Measurements from ENCODE around the gene SMYD3. TPM values are rescaled to one million over a fixed set of nuclear protein-coding genes. Genes with fewer than 3 reads are reported as not detected.

SMYD3 gene
- total and polyA plus RNA-seq, 10 of the 15 experiments (the other 5 are each of a cell fraction or from before 2014, with no cell fraction given): 18.3 to 54.0 (median 24.8) TPM

DNA sequence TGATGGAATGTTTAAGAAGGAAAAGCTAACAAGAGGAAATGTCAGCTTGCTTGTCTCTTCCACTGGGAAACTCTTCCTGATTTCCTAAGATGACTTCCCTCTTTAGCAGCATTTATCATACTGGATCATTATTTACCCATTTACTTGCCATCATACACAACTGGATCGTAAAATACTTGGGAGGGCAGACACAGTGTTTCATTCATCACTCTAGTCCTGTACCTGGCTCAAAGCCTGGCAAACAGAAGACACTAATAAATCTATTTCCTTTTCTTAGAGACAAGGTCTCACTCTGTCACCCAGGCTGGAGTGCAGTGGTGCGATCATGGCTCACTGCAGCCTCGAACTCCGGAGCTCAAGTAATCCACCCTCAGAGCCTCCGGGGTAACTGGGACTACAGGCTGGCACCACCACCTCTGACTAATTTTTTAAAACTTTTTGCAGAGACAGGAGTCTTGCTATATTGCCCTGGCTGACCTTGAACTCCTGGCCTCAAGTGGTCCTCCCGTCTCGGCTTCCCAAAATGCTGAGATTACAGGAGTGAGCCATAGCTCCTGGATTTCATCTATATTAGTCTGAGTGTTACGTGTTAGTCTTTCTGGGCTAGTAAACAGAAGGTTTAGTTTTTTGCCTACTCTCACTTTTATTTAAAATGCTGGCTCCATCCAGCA is 574.6 kb downstream of the SMYD3 start:
- BruUV-seq (replicated peaks): no TSS peak
- no peaks in the 10 kb centered on the region for H3K27me3 ChIP-seq (replicated peaks in 1 of 2; ENCODE audit: control insufficient read depth in 2 of 2, insufficient read depth in 2 of 2, low read length in 1 of 2)
- no peak overlapping the region for H3K9ac ChIP-seq (ENCODE audit: control insufficient read depth, insufficient read depth, low read length)
- no peak overlapping the region for H3K4me3 ChIP-seq
- ChIA-PET POLR2A (no interaction called here), CTCF (no interaction called here), SMC1A (ENCODE audit: uncharacterized antibody, unreplicated experiment) (interaction anchor here (1.0 kb wide), 1 partner anchor 37 kb away, joined by 3 read pairs; no protein-coding TSS in a partner anchor), RAD21 (ENCODE audit: unreplicated experiment) (interaction anchor here (1.5 kb wide), 1 partner anchor 21 kb away, joined by 3 read pairs; no protein-coding TSS in a partner anchor)
- no peaks in the 10 kb centered on the region for H4K20me1 ChIP-seq (ENCODE audit: control insufficient read depth, insufficient read depth)
- H2AFZ ChIP-seq (ENCODE audit: control insufficient read depth, low read depth, low read length): no peak overlapping the region
- intact Hi-C loops (cut with micrococcal nuclease; ENCODE audit: unreplicated experiment) (no loop called here), in situ Hi-C loops (cut with MboI) (no loop called here)
- H3K79me2 ChIP-seq (ENCODE audit: control insufficient read depth, insufficient read depth, low read length): no peaks in the 10 kb centered on the region
- 84% methylated on average over 8 of the region's 8 CpGs for whole genome bisulfite sequencing (ENCODE audit: insufficient coverage, insufficient replicate concordance, low lambda C conversion rate, missing lambda C conversion rate)
- H3K4me1 ChIP-seq (ENCODE audit: control insufficient read depth, insufficient read depth, low read length): no peaks in the 10 kb centered on the region
- no peak for ATAC-seq
- no peaks in the 10 kb centered on the region for H3K9me3 ChIP-seq (replicated peaks; ENCODE audit: control insufficient read depth, insufficient read depth, low read length)
- H3K27ac ChIP-seq (ENCODE audit: control insufficient read depth, insufficient read depth): no peak overlapping the region
- no peak for FAIRE-seq
- TF ChIP-seq, protein P1, sequence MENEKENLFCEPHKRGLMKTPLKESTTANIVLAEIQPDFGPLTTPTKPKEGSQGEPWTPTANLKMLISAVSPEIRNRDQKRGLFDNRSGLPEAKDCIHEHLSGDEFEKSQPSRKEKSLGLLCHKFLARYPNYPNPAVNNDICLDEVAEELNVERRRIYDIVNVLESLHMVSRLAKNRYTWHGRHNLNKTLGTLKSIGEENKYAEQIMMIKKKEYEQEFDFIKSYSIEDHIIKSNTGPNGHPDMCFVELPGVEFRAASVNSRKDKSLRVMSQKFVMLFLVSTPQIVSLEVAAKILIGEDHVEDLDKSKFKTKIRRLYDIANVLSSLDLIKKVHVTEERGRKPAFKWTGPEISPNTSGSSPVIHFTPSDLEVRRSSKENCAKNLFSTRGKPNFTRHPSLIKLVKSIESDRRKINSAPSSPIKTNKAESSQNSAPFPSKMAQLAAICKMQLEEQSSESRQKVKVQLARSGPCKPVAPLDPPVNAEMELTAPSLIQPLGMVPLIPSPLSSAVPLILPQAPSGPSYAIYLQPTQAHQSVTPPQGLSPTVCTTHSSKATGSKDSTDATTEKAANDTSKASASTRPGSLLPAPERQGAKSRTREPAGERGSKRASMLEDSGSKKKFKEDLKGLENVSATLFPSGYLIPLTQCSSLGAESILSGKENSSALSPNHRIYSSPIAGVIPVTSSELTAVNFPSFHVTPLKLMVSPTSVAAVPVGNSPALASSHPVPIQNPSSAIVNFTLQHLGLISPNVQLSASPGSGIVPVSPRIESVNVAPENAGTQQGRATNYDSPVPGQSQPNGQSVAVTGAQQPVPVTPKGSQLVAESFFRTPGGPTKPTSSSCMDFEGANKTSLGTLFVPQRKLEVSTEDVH (IDR thresholded peaks at IDR 0.05; ENCODE audit: low read depth, partially characterized antibody): no peak
- TF ChIP-seq, protein P2, sequence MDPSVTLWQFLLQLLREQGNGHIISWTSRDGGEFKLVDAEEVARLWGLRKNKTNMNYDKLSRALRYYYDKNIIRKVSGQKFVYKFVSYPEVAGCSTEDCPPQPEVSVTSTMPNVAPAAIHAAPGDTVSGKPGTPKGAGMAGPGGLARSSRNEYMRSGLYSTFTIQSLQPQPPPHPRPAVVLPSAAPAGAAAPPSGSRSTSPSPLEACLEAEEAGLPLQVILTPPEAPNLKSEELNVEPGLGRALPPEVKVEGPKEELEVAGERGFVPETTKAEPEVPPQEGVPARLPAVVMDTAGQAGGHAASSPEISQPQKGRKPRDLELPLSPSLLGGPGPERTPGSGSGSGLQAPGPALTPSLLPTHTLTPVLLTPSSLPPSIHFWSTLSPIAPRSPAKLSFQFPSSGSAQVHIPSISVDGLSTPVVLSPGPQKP (IDR thresholded peaks at IDR 0.05; ENCODE audit: low read depth, low read length): no peak
- TF ChIP-seq ATF7 (IDR thresholded peaks at IDR 0.05; ENCODE audit: low read depth): no peak
- no peak for TF ChIP-seq IKZF2 (IDR thresholded peaks at IDR 0.05)
- TF ChIP-seq GABPA (IDR thresholded peaks at IDR 0.05; ENCODE audit: low read depth): no peak
- no peak for TF ChIP-seq TARDBP (IDR thresholded peaks at IDR 0.05; ENCODE audit: borderline replicate concordance)
- H3K36me3 ChIP-seq (ENCODE audit: control insufficient read depth in 2 of 2, insufficient read depth in 2 of 2, low read length in 1 of 2): no peaks in the 10 kb centered on the region
- H3K4me2 ChIP-seq (ENCODE audit: control insufficient read depth, insufficient read depth): no peak overlapping the region
- no peak for DNase-seq (ENCODE audit: low read depth, low spot score)
